HFF-Myc (cell line): Measurements from ENCODE around the gene PNCK.
"Not testable (repeated sequence)": the region's sequence is repeated elsewhere in the genome, so short reads cannot be mapped to it uniquely, and the experiment has no call there.

Experiments used
- DNase-seq: peaks from one replicate; pipeline ENCODE4 v3.0.0-alpha.2; 2011; ENCODE audit warnings: low read depth; ENCODE audit errors: extremely low read depth
- H3K4me3 ChIP-seq: replicated peaks from 2 replicates; pipeline ENCODE4 v1.5.1; 2011; ENCODE audit warnings: low read depth, mild to moderate bottlenecking, control low read depth, low read length
- TF ChIP-seq, protein P1 (sequence below): IDR thresholded peaks from 2 replicates; pipeline ENCODE4 v1.5.1; 2012; ENCODE audit warnings: mild to moderate bottlenecking, low read depth, low read length, control low read depth; ENCODE audit errors: missing control alignments

The PNCK gene

GRCh38 chrX:153684467-153685155 is 11.0 kb upstream of the PNCK start:
- TF ChIP-seq, protein P1, sequence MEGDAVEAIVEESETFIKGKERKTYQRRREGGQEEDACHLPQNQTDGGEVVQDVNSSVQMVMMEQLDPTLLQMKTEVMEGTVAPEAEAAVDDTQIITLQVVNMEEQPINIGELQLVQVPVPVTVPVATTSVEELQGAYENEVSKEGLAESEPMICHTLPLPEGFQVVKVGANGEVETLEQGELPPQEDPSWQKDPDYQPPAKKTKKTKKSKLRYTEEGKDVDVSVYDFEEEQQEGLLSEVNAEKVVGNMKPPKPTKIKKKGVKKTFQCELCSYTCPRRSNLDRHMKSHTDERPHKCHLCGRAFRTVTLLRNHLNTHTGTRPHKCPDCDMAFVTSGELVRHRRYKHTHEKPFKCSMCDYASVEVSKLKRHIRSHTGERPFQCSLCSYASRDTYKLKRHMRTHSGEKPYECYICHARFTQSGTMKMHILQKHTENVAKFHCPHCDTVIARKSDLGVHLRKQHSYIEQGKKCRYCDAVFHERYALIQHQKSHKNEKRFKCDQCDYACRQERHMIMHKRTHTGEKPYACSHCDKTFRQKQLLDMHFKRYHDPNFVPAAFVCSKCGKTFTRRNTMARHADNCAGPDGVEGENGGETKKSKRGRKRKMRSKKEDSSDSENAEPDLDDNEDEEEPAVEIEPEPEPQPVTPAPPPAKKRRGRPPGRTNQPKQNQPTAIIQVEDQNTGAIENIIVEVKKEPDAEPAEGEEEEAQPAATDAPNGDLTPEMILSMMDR: no peak
- no peak for DNase-seq
- no peak overlapping the region for H3K4me3 ChIP-seq

GRCh38 chrX:153683486-153683885 is 9.9 kb upstream of the PNCK start:
- DNase-seq, H3K4me3 ChIP-seq: not testable (repeated sequence)

- DNase-seq: no peak
- TF ChIP-seq, protein P1: no peak
- no peak overlapping the region for H3K4me3 ChIP-seq
Observed at GRCh38 chrX:153681175-153681574, 7.6 kb upstream of the PNCK start.

- no peak overlapping the region for H3K4me3 ChIP-seq
- TF ChIP-seq, protein P1: no peak
- no peak for DNase-seq
Observed at GRCh38 chrX:153674219-153674851, 722 bp upstream of the PNCK start.

- TF ChIP-seq, protein P1: no peak
- DNase-seq: no peak
- H3K4me3 ChIP-seq: no peak overlapping the region
Observed at GRCh38 chrX:153672531-153673427, 834 bp downstream of the PNCK start.

DNA sequence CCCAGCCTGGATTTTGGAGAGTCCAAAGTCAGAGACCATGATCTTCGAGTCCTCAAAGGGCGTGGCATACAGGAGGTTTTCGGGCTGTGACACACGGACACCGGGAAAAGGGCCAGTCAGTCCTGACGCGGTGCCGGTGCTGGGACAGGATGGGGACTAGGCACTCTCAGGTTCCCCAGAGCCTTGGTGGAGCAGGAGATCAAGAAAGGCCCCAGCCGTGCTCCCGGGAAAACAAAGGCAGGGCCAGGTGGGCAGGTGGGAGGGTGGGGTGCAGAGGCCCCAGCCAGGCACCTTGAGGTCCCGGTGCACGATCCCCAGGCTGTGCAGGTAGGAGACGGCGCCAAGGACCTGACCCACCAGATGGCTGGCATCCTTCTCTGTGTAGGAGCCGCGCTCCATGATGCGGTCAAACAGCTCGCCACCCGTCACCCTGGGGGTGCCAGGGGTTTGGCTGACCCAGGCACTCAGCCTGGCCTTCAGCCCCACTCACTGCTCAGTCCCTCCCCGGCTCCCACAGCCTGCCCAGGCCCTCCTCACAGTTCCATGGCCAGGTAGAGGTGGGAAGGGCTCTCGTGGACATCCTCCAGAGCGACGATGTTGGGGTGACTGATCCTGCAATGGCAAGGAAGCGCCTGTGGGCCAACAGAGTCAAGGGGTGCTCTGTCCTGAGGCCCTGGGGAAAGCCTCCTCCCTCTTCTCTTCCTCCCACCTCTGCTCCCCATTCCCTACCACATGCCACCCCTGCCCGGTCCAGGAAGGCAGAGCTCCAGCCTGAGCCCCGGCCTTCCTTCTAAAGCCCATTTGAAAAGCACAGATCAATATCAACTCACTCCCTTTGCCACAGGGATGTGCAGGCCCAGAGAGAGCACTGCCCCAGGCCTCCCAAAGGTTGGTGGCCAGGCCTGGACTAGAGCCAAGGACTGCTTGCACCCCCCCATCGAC is 1.8 kb downstream of the PNCK start:
- TF ChIP-seq, protein P1: no peak
- no peak overlapping the region for H3K4me3 ChIP-seq
- DNase-seq: no peak
